Mammary epithelial cell (primary cell): ENCODE measurements around the gene MPC1.

Source experiments
- CTCF ChIP-seq, 2 donors: IDR thresholded peaks in 1 of 2; conservative IDR thresholded peaks in 1 of 2; 2 replicates each; pipeline ENCODE4 v1.5.1; 2011 to 2012; ENCODE audit warnings: inconsistent platforms in 2 of 2, low read length in 2 of 2, mild to moderate bottlenecking in 2 of 2, control low read depth in 1 of 2, low read depth in 1 of 2; ENCODE audit not compliant: insufficient read depth in 1 of 2; ENCODE audit errors: extremely low read depth in 1 of 2
- EZH2 ChIP-seq: IDR thresholded peaks from 2 replicates; pipeline ENCODE4 v1.6.1; 2012; ENCODE audit warnings: low read length, inconsistent platforms, borderline replicate concordance

GRCh38 chr6:166406197-166406596, 23.5 kb upstream of the MPC1 start:
- TF ChIP-seq CTCF (conservative IDR thresholded peaks at IDR 0.05 in 1 of 2, IDR thresholded peaks at IDR 0.05 in 1 of 2; ENCODE audit: extremely low read depth in 1 of 2, insufficient read depth in 1 of 2, low read depth in 1 of 2, low read length in 2 of 2) (no peak), EZH2 (no peak)
